ENCODE results near the gene WWOX.

The WWOX gene

DNA sequence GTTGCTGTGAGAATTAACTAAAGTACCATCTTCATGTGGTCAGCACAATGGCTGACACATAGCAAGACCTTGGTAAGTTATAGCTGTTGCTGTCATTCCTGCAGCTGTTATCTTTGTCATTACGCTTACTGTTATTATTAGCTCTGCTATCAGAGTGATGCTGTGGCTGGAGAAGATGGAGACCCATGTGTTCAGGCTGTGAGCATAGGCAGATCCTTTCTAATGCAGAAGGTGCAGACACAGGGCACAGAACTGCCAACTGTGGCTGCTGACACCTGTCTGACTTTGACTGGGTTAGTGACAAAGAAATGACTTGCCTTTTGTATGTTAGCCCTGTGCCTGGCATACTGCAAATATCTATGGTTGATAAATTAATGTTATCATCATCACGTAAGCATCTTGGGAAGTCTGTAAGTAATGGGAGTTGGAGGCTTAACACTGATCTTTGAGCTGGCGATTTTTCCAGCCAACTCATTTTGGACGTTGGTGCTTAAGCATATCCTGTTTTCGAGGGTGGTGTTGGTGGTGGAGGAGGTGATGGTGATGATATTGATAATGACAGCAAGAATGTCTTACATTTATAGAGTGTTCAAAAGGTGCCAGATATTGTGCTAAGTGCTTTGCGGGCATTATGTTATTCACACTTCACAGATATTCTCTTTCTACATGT, 695.3 kb downstream of the WWOX start:
- DNase-seq (ENCODE audit: extremely low read depth, insufficient read length), result no peak
- no peaks in the 10 kb centered on the region for H3K27me3 ChIP-seq (replicated peaks; ENCODE audit: control insufficient read depth, insufficient read depth, low read length)
- TF ChIP-seq, protein P1, sequence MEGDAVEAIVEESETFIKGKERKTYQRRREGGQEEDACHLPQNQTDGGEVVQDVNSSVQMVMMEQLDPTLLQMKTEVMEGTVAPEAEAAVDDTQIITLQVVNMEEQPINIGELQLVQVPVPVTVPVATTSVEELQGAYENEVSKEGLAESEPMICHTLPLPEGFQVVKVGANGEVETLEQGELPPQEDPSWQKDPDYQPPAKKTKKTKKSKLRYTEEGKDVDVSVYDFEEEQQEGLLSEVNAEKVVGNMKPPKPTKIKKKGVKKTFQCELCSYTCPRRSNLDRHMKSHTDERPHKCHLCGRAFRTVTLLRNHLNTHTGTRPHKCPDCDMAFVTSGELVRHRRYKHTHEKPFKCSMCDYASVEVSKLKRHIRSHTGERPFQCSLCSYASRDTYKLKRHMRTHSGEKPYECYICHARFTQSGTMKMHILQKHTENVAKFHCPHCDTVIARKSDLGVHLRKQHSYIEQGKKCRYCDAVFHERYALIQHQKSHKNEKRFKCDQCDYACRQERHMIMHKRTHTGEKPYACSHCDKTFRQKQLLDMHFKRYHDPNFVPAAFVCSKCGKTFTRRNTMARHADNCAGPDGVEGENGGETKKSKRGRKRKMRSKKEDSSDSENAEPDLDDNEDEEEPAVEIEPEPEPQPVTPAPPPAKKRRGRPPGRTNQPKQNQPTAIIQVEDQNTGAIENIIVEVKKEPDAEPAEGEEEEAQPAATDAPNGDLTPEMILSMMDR (IDR thresholded peaks at IDR 0.05; ENCODE audit: insufficient read depth, low read length, poor library complexity, severe bottlenecking), result no peak

DNA sequence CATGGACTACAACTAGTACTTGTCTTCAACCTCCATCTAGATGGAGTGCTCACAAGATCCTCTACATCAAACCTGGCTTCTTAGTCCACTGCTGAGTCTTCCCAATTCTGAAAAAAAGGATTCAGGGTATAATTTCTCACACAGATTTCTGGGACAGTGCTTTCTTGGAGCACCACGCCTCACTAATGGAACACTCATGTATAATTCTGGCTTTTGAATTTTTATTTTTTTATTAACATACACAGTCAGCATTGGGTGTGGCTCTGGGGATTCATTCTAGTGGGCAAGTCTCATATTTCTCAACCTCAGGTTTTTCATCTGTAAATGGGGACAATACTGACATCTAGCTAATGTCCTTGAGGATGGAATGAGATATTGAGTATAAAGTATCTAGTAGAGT, 696.0 kb downstream of the WWOX start:
- no peak for DNase-seq (ENCODE audit: extremely low read depth, insufficient read length)
- TF ChIP-seq, protein P1 (IDR thresholded peaks at IDR 0.05; ENCODE audit: insufficient read depth, low read length, poor library complexity, severe bottlenecking), result no peak
- Histone ChIP-seq H3K4me3 (replicated peaks; ENCODE audit: low read depth, low read length) (no peak overlapping the region), H3K36me3 (ENCODE audit: control insufficient read depth, insufficient read depth, low read length) (no peaks in the 10 kb centered on the region), H3K27me3 (replicated peaks; ENCODE audit: control insufficient read depth, insufficient read depth, low read length) (no peaks in the 10 kb centered on the region)

More for the DNA sequence above, 695.3 kb downstream of the WWOX start:
- Histone ChIP-seq H3K36me3 (ENCODE audit: control insufficient read depth, insufficient read depth, low read length) (no peaks in the 10 kb centered on the region), H3K4me3 (replicated peaks; ENCODE audit: low read depth, low read length) (no peak overlapping the region)

- H3K4me3 ChIP-seq (replicated peaks; ENCODE audit: low read depth, low read length), result no peak overlapping the region
- H3K27me3 ChIP-seq (replicated peaks; ENCODE audit: control insufficient read depth, insufficient read depth, low read length), result no peaks in the 10 kb centered on the region
- TF ChIP-seq, protein P1 (IDR thresholded peaks at IDR 0.05; ENCODE audit: insufficient read depth, low read length, poor library complexity, severe bottlenecking), result no peak
- no peaks in the 10 kb centered on the region for H3K36me3 ChIP-seq (ENCODE audit: control insufficient read depth, insufficient read depth, low read length)
- peak; percentile 22 for DNase-seq (ENCODE audit: extremely low read depth, insufficient read length)
These were observed 696.9 kb downstream of the WWOX start for GRCh38 chr16:78796221-78796866.

- no peak overlapping the region for H3K4me3 ChIP-seq (replicated peaks; ENCODE audit: low read depth, low read length)
These were observed 700.0 kb downstream of the WWOX start for GRCh38 chr16:78799429-78799828.

GRCh38 chr16:78800523-78800922, 701.1 kb downstream of the WWOX start:
- TF ChIP-seq, protein P1 (IDR thresholded peaks at IDR 0.05; ENCODE audit: insufficient read depth, low read length, poor library complexity, severe bottlenecking), result no peak
- Histone ChIP-seq H3K27me3 (replicated peaks; ENCODE audit: control insufficient read depth, insufficient read depth, low read length) (no peaks in the 10 kb centered on the region), H3K36me3 (ENCODE audit: control insufficient read depth, insufficient read depth, low read length) (no peaks in the 10 kb centered on the region), H3K4me3 (replicated peaks; ENCODE audit: low read depth, low read length) (no peak overlapping the region)
- DNase-seq (ENCODE audit: extremely low read depth, insufficient read length), result no peak

More at GRCh38 chr16:78799429-78799828, 700.0 kb downstream of the WWOX start:
- Histone ChIP-seq H3K36me3 (ENCODE audit: control insufficient read depth, insufficient read depth, low read length) (no peaks in the 10 kb centered on the region), H3K27me3 (replicated peaks; ENCODE audit: control insufficient read depth, insufficient read depth, low read length) (no peaks in the 10 kb centered on the region)
- no peak for DNase-seq (ENCODE audit: extremely low read depth, insufficient read length)
- TF ChIP-seq, protein P1 (IDR thresholded peaks at IDR 0.05; ENCODE audit: insufficient read depth, low read length, poor library complexity, severe bottlenecking), result no peak
